ENCODE results near the gene AMBRA1. TPM values are rescaled to one million over a fixed set of nuclear protein-coding genes. Genes with fewer than 3 reads are reported as not detected.
A peak's percentile ranks its signal among the peaks of the same experiment; 100 is the strongest.

The AMBRA1 gene
- total RNA-seq, 1 donor from 2014 or later: 22.3 TPM

DNA sequence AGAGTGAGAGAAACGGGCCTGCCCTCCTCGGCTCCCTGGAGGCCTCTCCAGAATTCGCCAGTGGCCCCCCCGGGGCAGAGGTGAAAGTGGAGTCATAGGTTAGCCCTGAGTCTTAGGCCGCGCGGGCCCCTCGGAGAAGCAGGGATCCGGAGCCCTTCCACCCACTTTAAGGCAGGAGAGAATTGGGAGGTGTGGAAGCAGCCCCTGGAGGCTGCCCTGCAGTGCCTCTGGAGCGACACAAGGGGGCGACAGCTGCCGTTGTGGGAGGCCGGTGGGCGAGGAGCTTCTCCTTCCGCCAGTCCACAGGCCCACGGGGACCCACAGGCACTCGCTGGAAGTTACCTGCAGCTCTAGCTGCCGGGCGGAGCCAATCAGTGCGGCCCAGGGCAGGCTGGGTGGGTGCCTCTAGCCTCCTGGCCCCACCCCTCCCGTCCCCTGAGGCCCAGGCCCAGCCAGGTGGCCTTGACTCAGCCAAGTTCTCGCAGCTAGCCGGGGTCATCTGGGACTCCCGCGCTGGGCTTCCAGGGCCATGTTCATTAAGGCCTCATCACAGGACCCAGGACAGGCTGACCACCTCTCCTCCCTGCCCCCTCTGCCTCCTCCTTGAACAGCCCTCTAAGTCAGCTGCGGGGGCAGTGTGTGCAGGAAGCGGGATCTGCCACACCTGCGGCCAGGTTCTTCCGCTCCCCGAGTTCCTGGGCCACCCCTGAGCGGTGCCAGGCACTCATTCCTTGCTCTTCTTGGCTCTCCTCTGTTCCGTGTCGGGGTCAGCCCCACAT, 241.6 kb downstream of the AMBRA1 start:
- no peak for DNase-seq (ENCODE audit: low spot score)

- DNase-seq (ENCODE audit: low spot score): no peak
Measured at GRCh38 chr11:46351606-46352005, 242.2 kb downstream of the AMBRA1 start.

- no peak for DNase-seq (ENCODE audit: low spot score)
Measured at GRCh38 chr11:46351148-46351547, 242.7 kb downstream of the AMBRA1 start.

DNA sequence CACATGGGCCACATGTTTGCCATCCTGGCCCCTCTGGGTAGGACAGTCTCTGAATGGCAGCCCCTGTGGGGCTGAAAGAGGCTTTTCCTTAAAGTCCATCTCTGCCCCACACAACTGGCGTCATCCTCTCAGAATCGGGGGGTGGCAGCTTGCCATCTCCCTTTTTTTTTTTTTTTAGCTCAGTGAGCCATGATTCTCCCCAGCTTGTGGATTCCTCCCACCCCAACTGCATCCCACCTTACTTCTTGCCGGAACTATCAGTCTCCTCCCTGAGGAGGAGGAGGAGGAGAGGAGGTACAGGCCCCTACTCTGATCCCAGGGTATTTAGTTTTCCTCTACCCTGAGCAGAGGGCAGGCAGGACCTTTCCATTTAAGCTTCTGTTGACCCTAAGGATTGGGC, 243.1 kb downstream of the AMBRA1 start:
- DNase-seq (ENCODE audit: low spot score): no peak

DNA sequence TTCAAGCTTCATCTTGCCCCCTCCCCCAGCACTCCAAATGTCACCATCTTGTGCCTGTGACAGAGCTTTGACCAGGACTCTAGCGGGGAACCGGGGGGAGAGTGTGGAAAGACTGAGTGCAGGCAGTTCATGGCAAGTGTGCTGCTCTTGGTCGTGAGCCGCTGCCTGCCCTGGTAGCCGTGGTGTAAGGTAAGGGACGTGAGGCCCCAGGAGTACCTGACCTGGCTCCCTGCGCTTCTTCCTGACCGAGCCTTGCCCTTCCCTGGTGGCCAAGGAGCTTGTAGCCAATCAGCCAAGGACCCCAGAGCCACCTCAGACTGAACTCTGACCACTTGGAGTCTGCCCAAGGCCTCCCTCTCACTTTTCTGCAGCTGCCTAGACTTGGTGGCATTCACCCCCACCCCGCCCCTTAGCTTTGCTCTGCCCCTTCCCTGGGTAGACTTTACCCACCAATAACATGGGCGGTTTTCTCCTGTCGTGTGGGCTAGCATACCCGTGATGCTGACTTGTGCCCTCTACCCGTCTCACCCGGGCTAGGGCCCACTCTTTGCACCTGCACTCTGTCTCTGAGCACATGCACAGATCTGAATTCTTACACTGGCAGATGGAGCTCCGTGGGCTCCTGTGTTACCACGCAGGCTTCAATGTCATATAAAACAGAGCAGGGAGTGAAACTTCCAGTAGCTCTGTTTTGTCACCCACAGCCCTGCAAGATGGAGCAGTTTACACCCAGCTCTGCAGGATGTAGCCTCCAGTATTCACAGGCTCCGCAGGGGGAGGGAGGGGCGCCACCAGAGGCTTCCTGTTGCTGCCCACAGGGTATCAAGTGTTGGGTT, 245.0 kb downstream of the AMBRA1 start:
- DNase-seq (ENCODE audit: low spot score): no peak

- DNase-seq (ENCODE audit: low spot score): no peak
Measured at GRCh38 chr11:46347637-46348311, 246.0 kb downstream of the AMBRA1 start.

DNA sequence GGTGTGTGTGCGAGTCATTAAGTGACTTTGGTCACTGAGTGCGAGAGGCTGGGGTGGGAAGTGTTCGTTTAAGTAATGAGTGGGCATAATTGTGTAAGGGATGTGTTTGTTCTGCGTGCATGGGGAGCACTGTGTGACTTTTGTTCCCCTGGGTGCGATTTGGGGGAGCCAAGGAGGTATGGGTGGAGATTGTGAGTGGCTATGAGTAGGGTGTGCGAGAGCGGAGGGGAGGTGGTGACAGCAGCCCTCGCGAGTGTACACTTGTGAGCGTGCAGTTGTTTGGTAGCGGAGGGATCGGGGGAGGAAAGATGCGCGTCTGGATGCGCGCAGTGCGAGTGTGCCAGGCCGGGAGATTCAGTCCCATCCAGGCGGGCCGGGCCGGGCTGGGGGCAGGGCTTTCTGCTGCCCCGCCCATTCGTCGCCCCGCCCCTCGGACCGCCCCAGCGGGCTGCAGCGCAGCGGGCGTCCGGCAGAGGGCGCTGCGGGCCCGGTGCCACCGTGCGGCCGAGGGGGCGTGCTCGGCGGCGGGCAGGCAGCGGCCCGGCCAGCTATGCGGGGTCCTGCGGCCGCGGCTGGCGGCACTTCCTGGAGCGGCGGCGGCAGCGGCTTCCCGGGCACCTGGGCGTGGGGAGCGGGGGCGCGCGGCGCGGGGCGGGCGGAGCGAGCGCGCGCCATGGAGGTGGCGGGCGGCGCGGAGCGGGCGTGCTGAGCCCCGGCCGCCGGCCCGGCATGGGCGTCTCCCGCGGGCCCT, 246.8 kb downstream of the AMBRA1 start, which contains the start of gene DGKZ:
Gene DGKZ, plus strand, starts transcription at position 578 of the 751 bp plus-strand sequence. CDS start 197 bp downstream, outside the sequence.
- peak; percentile 97 for DNase-seq (ENCODE audit: low spot score)

Small RNA genes lying within 50 kb of the gene (microRNA-seq; reads per million reads assigned to microRNA genes)
- gene MIR3160-1 (ENCODE audit: borderline number of aligned reads) (not detected), gene MIR3160-2 (ENCODE audit: borderline number of aligned reads) (not detected), gene MIR4688 (ENCODE audit: borderline number of aligned reads) (not detected)

Other genes with a start within 250 kb of the AMBRA1 start
- gene DGKZ, start 246.6 kb downstream of the AMBRA1 start, total RNA-seq: 54.3 TPM
- 13.9 TPM for gene MDK, start 212.4 kb downstream of the AMBRA1 start, total RNA-seq
- gene CHRM4, start 202.2 kb downstream of the AMBRA1 start, total RNA-seq: not detected
- gene HARBI1, start 23.2 kb upstream of the AMBRA1 start, total RNA-seq: 4.9 TPM
- 49.7 TPM for gene ATG13, start 23.5 kb upstream of the AMBRA1 start, total RNA-seq
- gene ARHGAP1, start 106.6 kb upstream of the AMBRA1 start, total RNA-seq: 103 TPM
- gene ZNF408, start 107.0 kb upstream of the AMBRA1 start, total RNA-seq: 5.8 TPM
- gene F2, start 125.2 kb upstream of the AMBRA1 start, total RNA-seq: not detected